ENCODE results near the gene TLDC2. TPM values are rescaled to one million over a fixed set of nuclear protein-coding genes. Genes with fewer than 3 reads are reported as not detected.
"Not testable (repeated sequence)": the region's sequence is repeated elsewhere in the genome, so short reads cannot be mapped to it uniquely, and the experiment has no call there.

Gene TLDC2
- total RNA-seq, 1 donor from 2014 or later = 0.58 TPM

DNA sequence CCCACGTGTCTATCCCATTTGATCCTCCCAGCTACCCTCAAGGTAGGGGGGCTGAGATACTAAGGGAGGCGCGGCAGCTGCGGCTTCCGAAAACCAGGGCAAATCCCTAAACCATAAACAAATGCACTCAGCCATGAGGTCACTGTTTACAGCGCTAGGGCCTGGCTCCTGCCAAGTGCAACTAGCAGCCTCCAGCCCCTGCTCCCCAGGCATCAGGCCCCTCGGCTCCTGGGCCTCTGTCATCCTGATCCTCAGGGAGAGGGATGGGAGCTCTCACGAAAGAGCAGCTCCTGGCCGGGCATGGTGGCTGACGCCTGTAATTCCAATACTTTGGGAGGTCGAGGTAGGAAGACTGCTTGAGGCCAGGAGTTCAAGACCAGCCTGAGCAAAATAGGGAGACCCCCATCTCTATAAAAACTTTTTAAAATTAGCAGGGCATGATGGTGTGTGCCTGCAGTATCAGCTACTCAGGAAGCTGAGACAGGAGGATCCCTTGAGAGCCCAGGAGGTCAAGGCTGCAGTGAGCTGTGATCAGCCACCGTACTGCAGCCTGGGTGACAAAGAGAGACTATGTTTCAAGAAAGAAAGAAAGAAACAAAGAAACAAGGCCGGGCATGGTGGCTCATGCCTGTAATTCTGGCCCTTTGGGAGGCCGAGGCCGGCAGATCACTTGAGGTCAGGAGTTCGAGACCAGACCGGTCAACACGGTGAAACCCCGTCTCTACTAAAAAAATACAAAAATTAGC is 42.5 kb upstream of the TLDC2 start:
- TF ChIP-seq, protein P1, sequence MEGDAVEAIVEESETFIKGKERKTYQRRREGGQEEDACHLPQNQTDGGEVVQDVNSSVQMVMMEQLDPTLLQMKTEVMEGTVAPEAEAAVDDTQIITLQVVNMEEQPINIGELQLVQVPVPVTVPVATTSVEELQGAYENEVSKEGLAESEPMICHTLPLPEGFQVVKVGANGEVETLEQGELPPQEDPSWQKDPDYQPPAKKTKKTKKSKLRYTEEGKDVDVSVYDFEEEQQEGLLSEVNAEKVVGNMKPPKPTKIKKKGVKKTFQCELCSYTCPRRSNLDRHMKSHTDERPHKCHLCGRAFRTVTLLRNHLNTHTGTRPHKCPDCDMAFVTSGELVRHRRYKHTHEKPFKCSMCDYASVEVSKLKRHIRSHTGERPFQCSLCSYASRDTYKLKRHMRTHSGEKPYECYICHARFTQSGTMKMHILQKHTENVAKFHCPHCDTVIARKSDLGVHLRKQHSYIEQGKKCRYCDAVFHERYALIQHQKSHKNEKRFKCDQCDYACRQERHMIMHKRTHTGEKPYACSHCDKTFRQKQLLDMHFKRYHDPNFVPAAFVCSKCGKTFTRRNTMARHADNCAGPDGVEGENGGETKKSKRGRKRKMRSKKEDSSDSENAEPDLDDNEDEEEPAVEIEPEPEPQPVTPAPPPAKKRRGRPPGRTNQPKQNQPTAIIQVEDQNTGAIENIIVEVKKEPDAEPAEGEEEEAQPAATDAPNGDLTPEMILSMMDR (IDR thresholded peaks at IDR 0.05; ENCODE audit: unreplicated experiment) = no peak
- no peaks in the 10 kb centered on the region for H3K27me3 Mint-ChIP-seq (ENCODE audit: low read depth)
- DNase-seq (ENCODE audit: low spot score in 2 of 2, unreplicated experiment in 2 of 2) = no peak
- no peaks in the 10 kb centered on the region for H3K9me3 Mint-ChIP-seq
- peak overlapping the region; percentile 30 for H3K27ac Mint-ChIP-seq
- H3K36me3 Mint-ChIP-seq = peaks cover 7% of the 10 kb centered on the region
- peaks cover 12% of the 10 kb centered on the region for H3K4me1 Mint-ChIP-seq
- H3K4me3 Mint-ChIP-seq = no peak overlapping the region

DNA sequence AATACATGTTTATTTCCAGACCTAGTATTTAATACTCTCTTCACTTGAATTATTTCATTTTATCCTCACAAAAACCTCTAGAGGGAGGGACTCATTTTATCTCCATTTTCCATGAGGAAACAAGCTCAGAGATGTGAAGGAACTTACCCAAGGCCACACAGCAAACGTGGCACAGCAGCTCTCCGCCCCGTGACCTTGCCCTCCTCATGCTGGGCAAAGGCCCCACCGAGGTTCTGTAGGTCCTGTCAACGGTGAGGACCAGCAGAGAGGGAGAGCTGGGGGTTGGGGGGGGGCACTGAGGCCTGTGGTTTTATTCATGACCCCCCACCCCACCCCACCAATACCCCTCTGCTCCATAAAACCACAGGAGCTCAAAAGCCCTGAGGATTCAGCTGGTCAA is 40.9 kb upstream of the TLDC2 start:
- Mint-ChIP-seq H3K36me3 (peaks cover 8% of the 10 kb centered on the region), H3K9me3 (no peaks in the 10 kb centered on the region), H3K27me3 (ENCODE audit: low read depth) (no peaks in the 10 kb centered on the region), H3K27ac (peak overlapping the region; percentile 94), H3K4me1 (peaks cover 12% of the 10 kb centered on the region), H3K4me3 (peak overlapping the region; percentile 55)
- TF ChIP-seq, protein P1 (IDR thresholded peaks at IDR 0.05; ENCODE audit: unreplicated experiment) = no peak
- DNase-seq (ENCODE audit: low spot score in 2 of 2, unreplicated experiment in 2 of 2) = no peak

DNA sequence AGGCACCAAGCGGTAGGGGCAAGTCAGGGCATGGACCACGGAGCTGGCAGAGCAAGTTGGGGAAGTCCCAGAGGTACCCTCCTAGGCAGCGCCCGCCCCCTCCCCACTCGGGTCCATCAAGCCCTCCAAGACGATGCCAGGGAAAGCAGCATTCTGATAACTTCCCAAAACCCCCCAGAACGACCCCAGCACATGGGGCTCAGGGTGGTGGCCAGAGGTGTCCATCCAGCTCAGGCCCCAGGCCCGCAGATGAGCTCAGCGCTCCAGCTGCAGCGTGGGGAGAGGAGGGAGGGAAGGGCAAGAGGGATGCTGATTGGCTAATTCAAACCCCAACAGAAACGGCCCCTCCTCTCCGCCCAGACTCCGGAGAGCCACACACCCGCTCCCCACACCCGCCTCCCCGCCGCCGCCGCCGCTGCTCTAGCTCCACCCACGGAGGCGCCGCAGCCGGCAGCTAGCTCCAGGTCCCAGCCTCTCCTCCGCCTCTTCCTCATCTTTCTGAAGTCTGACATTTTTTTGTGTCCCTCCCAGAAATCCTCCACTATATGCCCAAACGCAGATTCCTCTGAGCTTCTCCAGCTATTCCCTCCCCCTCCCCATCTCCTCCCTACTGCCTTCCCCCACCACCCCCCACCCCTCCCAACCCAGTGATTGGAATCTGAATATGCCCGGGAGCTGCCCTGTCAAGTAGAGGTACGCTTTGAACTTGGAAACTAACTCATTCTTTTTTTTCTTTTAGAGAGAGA is 40.3 kb upstream of the TLDC2 start:
- no peaks in the 10 kb centered on the region for H3K9me3 Mint-ChIP-seq
- H3K4me3 Mint-ChIP-seq = peak overlapping the region; percentile 55
- DNase-seq (ENCODE audit: low spot score in 2 of 2, unreplicated experiment in 2 of 2) = peak; percentile 88 to 92
- TF ChIP-seq, protein P1 (IDR thresholded peaks at IDR 0.05; ENCODE audit: unreplicated experiment) = no peak
- H3K4me1 Mint-ChIP-seq = peaks cover 12% of the 10 kb centered on the region
- H3K27me3 Mint-ChIP-seq (ENCODE audit: low read depth) = no peaks in the 10 kb centered on the region
- peaks cover 8% of the 10 kb centered on the region for H3K36me3 Mint-ChIP-seq
- peak overlapping the region; percentile 94 for H3K27ac Mint-ChIP-seq

DNA sequence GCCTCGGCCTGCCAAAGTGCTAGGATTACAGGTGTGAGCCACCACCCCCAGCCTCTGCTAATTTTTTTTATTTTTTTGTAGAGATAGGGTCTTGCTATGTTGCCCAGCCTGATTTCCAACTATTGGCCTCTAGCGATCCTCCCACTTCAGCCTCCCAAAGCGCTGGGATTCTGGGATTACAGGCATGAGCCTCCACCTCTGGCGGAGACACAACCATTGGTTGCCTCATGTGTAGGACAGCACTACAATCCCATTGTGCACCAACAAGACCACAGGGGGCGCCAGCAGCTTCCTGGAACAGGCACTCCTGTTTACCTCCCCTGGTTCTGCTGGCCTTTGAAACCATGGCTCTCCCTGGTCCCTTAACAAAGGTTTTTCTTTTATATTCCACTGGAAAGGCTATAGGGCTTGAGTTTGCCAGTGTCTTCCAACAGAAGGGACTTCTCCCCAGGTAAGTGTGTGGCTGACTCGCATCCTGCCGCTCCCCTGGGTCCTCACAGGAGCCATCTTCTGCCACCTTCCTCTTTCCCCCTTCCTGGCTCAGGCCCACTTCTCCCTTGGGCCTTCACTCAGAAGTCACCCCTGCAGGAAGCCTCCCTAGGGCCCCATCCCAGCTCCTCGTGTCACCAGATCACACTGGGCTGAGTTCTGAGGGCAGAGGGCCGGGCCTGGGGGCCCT is 39.2 kb upstream of the TLDC2 start:
- peaks cover 8% of the 10 kb centered on the region for H3K36me3 Mint-ChIP-seq
- H3K27ac Mint-ChIP-seq = peak overlapping the region; percentile 79
- H3K4me3 Mint-ChIP-seq = no peak overlapping the region
- DNase-seq (ENCODE audit: low spot score in 2 of 2, unreplicated experiment in 2 of 2) = no peak
- TF ChIP-seq, protein P1 (IDR thresholded peaks at IDR 0.05; ENCODE audit: unreplicated experiment) = no peak
- H3K27me3 Mint-ChIP-seq (ENCODE audit: low read depth) = no peaks in the 10 kb centered on the region
- no peaks in the 10 kb centered on the region for H3K9me3 Mint-ChIP-seq
- peaks cover 12% of the 10 kb centered on the region for H3K4me1 Mint-ChIP-seq

DNA sequence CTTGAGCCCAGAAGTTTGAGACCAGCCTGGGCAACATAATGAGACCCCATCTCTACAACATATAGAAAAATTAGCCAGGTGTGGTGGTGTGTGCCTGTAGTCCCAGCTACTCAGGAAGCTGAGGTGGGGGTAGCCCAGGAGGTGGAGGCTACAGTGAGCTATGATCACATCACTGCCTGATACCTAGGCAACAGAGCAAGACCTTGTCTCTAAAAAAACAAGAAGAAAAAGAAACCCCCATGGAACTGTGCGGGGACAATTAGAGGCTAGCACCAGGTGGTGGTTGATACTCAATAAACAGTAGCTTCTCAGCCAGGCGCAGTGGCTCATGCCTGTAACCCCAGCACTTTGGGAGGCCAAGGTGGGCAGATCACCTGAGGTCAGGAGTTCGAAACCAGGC is 37.6 kb upstream of the TLDC2 start:
- H3K36me3 Mint-ChIP-seq; H3K27ac Mint-ChIP-seq; H3K9me3 Mint-ChIP-seq; DNase-seq (ENCODE audit: low spot score in 2 of 2, unreplicated experiment in 2 of 2); H3K4me3 Mint-ChIP-seq; H3K4me1 Mint-ChIP-seq; H3K27me3 Mint-ChIP-seq (ENCODE audit: low read depth): not testable (repeated sequence)

DNA sequence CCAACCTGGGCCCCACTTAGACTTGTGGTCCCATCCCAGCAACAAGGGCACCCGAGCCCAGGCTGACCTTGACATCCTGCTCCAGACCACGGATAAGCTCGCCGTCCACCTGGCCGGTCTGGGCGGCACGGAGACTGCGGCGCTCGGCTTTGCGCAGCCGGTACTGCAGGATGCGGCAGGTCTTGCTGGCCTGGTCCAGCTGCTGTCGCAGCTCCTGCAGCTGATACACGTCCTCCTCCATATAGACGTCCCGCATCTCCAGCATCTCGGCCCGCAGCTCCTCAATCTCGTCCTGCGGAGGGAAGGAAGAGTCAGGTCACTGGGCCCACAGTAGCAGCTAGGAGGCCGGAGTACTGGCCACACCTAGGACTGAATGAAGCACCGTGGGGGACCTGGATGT is 36.8 kb upstream of the TLDC2 start:
- Mint-ChIP-seq H3K4me3 (no peak overlapping the region), H3K36me3 (peaks cover 10% of the 10 kb centered on the region), H3K9me3 (no peaks in the 10 kb centered on the region), H3K27ac (peak overlapping the region; percentile 34), H3K27me3 (ENCODE audit: low read depth) (no peaks in the 10 kb centered on the region), H3K4me1 (peaks cover 8% of the 10 kb centered on the region)
- DNase-seq (ENCODE audit: low spot score in 2 of 2, unreplicated experiment in 2 of 2) = no peak
- TF ChIP-seq, protein P1 (IDR thresholded peaks at IDR 0.05; ENCODE audit: unreplicated experiment) = no peak

DNA sequence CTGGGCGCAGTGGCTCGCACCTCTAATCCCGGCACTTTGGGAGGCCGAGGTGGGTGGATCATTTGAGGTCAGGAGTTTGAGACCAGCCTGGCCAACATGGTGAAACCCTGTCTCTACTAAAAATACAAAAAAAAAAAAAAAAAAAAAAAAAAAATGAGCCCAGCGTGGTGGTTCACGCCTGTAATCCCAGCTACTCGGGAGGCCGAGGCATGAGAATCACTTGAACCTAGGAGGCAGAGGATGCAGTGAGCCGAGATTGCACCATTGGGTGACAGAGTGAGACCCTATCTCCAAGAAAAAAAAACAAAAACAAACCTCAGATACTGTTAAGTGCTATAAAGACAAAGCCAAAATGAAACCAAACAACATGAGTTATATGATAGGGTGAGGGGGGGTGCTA is 34.9 kb upstream of the TLDC2 start:
- not testable (repeated sequence) for H3K4me1 Mint-ChIP-seq; H3K4me3 Mint-ChIP-seq; H3K27me3 Mint-ChIP-seq (ENCODE audit: low read depth); H3K36me3 Mint-ChIP-seq; DNase-seq (ENCODE audit: low spot score in 2 of 2, unreplicated experiment in 2 of 2); H3K27ac Mint-ChIP-seq; H3K9me3 Mint-ChIP-seq

Measured in mesothelial cell of epicardium (in vitro differentiated cells).